CD4-positive, CD25-positive, alpha-beta regulatory T cell (primary cell): ENCODE measurements around the gene ZNF599. TPM values are rescaled to one million over a fixed set of nuclear protein-coding genes. Genes with fewer than 3 reads are reported as not detected.

Source experiments
- ATAC-seq, 2 donors: fragments of 150-1000 bp; cut with Tn5 transposase; one replicate each; pipeline ENCODE4 v1.10.0; 2021; ENCODE audit warnings: low read depth in 2 of 2, moderate number of reproducible peaks in 2 of 2, moderate library complexity in 1 of 2
- DNase-seq, 3 donors: peaks; one replicate each; pipeline versions ENCODE4 v3.0.0 to v3.0.0-alpha.2; 2012 to 2022; ENCODE audit warnings: mixed read lengths in 1 of 3
- H3K27ac ChIP-seq: one replicate; pipeline ENCODE4 v1.7.0; 2013; ENCODE audit warnings: mild to moderate bottlenecking, low read length; ENCODE audit not compliant: insufficient read depth, poor library complexity, severe bottlenecking
- H3K27me3 ChIP-seq: one replicate; pipeline ENCODE4 v1.7.0; 2013; ENCODE audit warnings: low read length; ENCODE audit not compliant: control insufficient read depth, insufficient read depth
- H3K36me3 ChIP-seq: one replicate; pipeline ENCODE4 v1.7.0; 2013; ENCODE audit warnings: mild to moderate bottlenecking, low read length, moderate library complexity; ENCODE audit not compliant: control insufficient read depth, insufficient read depth
- H3K4me1 ChIP-seq: 2 replicates; pipeline ENCODE4 v1.7.0; 2013; ENCODE audit warnings: mild to moderate bottlenecking, low read length; ENCODE audit not compliant: insufficient read depth, control insufficient read depth, poor library complexity, severe bottlenecking
- H3K4me3 ChIP-seq: one replicate; pipeline ENCODE4 v1.7.0; 2013; ENCODE audit warnings: low read depth, mild to moderate bottlenecking, low read length, moderate library complexity
- H3K9me3 ChIP-seq, 2 experiments: 1 replicate in 1 of 2; 2 replicates in 1 of 2; pipeline ENCODE4 v1.7.0; 2013; ENCODE audit warnings: low read length in 2 of 2, mild to moderate bottlenecking in 1 of 2, moderate library complexity in 1 of 2; ENCODE audit not compliant: control insufficient read depth in 2 of 2
- H3K27ac Mint-ChIP-seq, 3 donors: one replicate each; pipeline ENCODE4 v1.8.0; 2020 to 2022; ENCODE audit warnings: mild to moderate bottlenecking in 3 of 3, mixed read lengths in 3 of 3, moderate library complexity in 2 of 3
- H3K27me3 Mint-ChIP-seq: one replicate; pipeline ENCODE4 v1.8.0; 2022; ENCODE audit warnings: mild to moderate bottlenecking, mixed read lengths
- H3K36me3 Mint-ChIP-seq: one replicate; pipeline ENCODE4 v1.8.0; 2020; ENCODE audit warnings: mixed read lengths
- H3K4me1 Mint-ChIP-seq, 4 donors: one replicate each; pipeline ENCODE4 v1.8.0; 2020 to 2022; ENCODE audit warnings: mixed read lengths in 4 of 4, mild to moderate bottlenecking in 1 of 4
- H3K4me3 Mint-ChIP-seq, 4 donors: one replicate each; pipeline ENCODE4 v1.8.0; 2020 to 2022; ENCODE audit warnings: mild to moderate bottlenecking in 4 of 4, mixed read lengths in 4 of 4, moderate library complexity in 3 of 4
- H3K9me3 Mint-ChIP-seq, 7 donors: one replicate each; pipeline ENCODE4 v1.8.0; 2020 to 2022; ENCODE audit warnings: mixed read lengths in 7 of 7, mild to moderate bottlenecking in 3 of 7, moderate library complexity in 2 of 7
- polyA plus RNA-seq, 4 donors: library from polyadenylated mRNA; unstranded; fragments of 300-500 nt; fragmentation: Illumina TruSeq; gene quantifications; one replicate each; pipeline ENCODE4 v1.2.3, GENCODE V29; 2021
- total RNA-seq: library from RNA; stranded (reverse); gene quantifications from one replicate; pipeline ENCODE4 v1.2.3, GENCODE V29; 2022

The ZNF599 gene
- total and polyA plus RNA-seq, 5 donors from 2014 or later = 4.6 to 8.3 (median 6.0) TPM

GRCh38 chr19:34774857-34775256 is 1.8 kb upstream of the ZNF599 start:
- peaks cover 12% of the 10 kb centered on the region for H3K4me1 ChIP-seq

GRCh38 chr19:34773555-34773864 is 495 bp upstream of the ZNF599 start:
- Mint-ChIP-seq H3K4me1 (peaks cover 11 to 19% (median 17%) of the 10 kb centered on the region in 4 donors), H3K9me3 (peaks cover 0 to 6% (median 2%) of the 10 kb centered on the region in 7 donors), H3K27ac (peak overlapping the region in 1 of 3 donors; percentile 92), H3K36me3 (peaks cover 11% of the 10 kb centered on the region), H3K27me3 (peaks cover 4% of the 10 kb centered on the region), H3K4me3 (peak overlapping the region; percentile 88 to 97 (median 96))
- Histone ChIP-seq H3K4me3 (peak overlapping the region; percentile 72), H3K9me3 (no peaks in the 10 kb centered on the region), H3K4me1 (peaks cover 12% of the 10 kb centered on the region), H3K27ac (peak overlapping the region; percentile 71), H3K27me3 (no peaks in the 10 kb centered on the region), H3K36me3 (peaks cover 3% of the 10 kb centered on the region)
- ATAC-seq = no peak
- DNase-seq = no peak

More at GRCh38 chr19:34774857-34775256, 1.8 kb upstream of the ZNF599 start:
- Mint-ChIP-seq H3K9me3 (peaks cover 0 to 6% (median 2%) of the 10 kb centered on the region in 7 donors), H3K36me3 (peaks cover 7% of the 10 kb centered on the region), H3K4me1 (peaks cover 11 to 19% (median 17%) of the 10 kb centered on the region in 4 donors), H3K4me3 (peak overlapping the region in 1 of 4 donors; percentile 62), H3K27me3 (peaks cover 7% of the 10 kb centered on the region), H3K27ac (no peak overlapping the region)
- no peaks in the 10 kb centered on the region for H3K36me3 ChIP-seq
- H3K4me3 ChIP-seq = no peak overlapping the region
- no peaks in the 10 kb centered on the region for H3K9me3 ChIP-seq
- no peaks in the 10 kb centered on the region for H3K27me3 ChIP-seq
- H3K27ac ChIP-seq = no peak overlapping the region
- DNase-seq = no peak
- ATAC-seq = no peak

GRCh38 chr19:34767951-34768350 is 5.1 kb downstream of the ZNF599 start:
- peaks cover 53% of the 10 kb centered on the region for H3K36me3 Mint-ChIP-seq
- peaks cover 11 to 15% (median 12%) of the 10 kb centered on the region in 4 donors for H3K4me1 Mint-ChIP-seq
- ATAC-seq (no peak), DNase-seq (no peak)
- peak overlapping the region in 2 of 4 donors; percentile 39 to 66 for H3K4me3 Mint-ChIP-seq
- Histone ChIP-seq H3K27me3 (no peaks in the 10 kb centered on the region), H3K4me3 (no peak overlapping the region), H3K36me3 (peaks cover 45% of the 10 kb centered on the region), H3K4me1 (peaks cover 10% of the 10 kb centered on the region), H3K27ac (no peak overlapping the region), H3K9me3 (peaks cover 14 to 24% of the 10 kb centered on the region in 2 experiments)
- peaks cover 4 to 28% (median 7%) of the 10 kb centered on the region in 7 donors for H3K9me3 Mint-ChIP-seq
- H3K27me3 Mint-ChIP-seq = no peaks in the 10 kb centered on the region
- H3K27ac Mint-ChIP-seq = no peak overlapping the region

GRCh38 chr19:34766386-34766785 is 6.6 kb downstream of the ZNF599 start:
- Histone ChIP-seq H3K27ac (no peak overlapping the region), H3K9me3 (peaks cover 30 to 38% of the 10 kb centered on the region in 2 experiments), H3K4me1 (no peaks in the 10 kb centered on the region), H3K27me3 (no peaks in the 10 kb centered on the region), H3K4me3 (no peak overlapping the region), H3K36me3 (peaks cover 51% of the 10 kb centered on the region)
- H3K4me3 Mint-ChIP-seq = no peak overlapping the region
- no peaks in the 10 kb centered on the region for H3K27me3 Mint-ChIP-seq
- peaks cover 65% of the 10 kb centered on the region for H3K36me3 Mint-ChIP-seq
- H3K4me1 Mint-ChIP-seq = peaks cover 0 to 3% (median 2%) of the 10 kb centered on the region in 4 donors
- peaks cover 5 to 41% (median 12%) of the 10 kb centered on the region in 7 donors for H3K9me3 Mint-ChIP-seq
- ATAC-seq (no peak), DNase-seq (no peak)
- no peak overlapping the region for H3K27ac Mint-ChIP-seq

GRCh38 chr19:34759218-34759917 is 13.6 kb downstream of the ZNF599 start:
- ATAC-seq = no peak
- no peaks in the 10 kb centered on the region for H3K27me3 Mint-ChIP-seq
- peak overlapping the region in 1 of 4 donors; percentile 2 for H3K4me3 Mint-ChIP-seq
- H3K4me3 ChIP-seq = peak overlapping the region; percentile 3
- no peaks in the 10 kb centered on the region for H3K4me1 ChIP-seq
- H3K27me3 ChIP-seq = no peaks in the 10 kb centered on the region
- H3K27ac Mint-ChIP-seq = no peak overlapping the region
- H3K9me3 Mint-ChIP-seq = peaks cover 4 to 80% (median 29%) of the 10 kb centered on the region in 7 donors
- DNase-seq = no peak
- H3K36me3 Mint-ChIP-seq = peaks cover 40% of the 10 kb centered on the region
- H3K27ac ChIP-seq = no peak overlapping the region
- peaks cover 88 to 97% of the 10 kb centered on the region in 2 experiments for H3K9me3 ChIP-seq
- no peaks in the 10 kb centered on the region for H3K4me1 Mint-ChIP-seq
- H3K36me3 ChIP-seq = peaks cover 16% of the 10 kb centered on the region

GRCh38 chr19:34757441-34757840 is 15.6 kb downstream of the ZNF599 start:
- Mint-ChIP-seq H3K27me3 (no peaks in the 10 kb centered on the region), H3K4me1 (no peaks in the 10 kb centered on the region), H3K36me3 (peaks cover 31% of the 10 kb centered on the region), H3K27ac (no peak overlapping the region), H3K4me3 (no peak overlapping the region), H3K9me3 (peaks cover 4 to 82% (median 31%) of the 10 kb centered on the region in 7 donors)
- no peak overlapping the region for H3K27ac ChIP-seq
- ATAC-seq (no peak), DNase-seq (no peak)
- H3K4me1 ChIP-seq = no peaks in the 10 kb centered on the region
- no peak overlapping the region for H3K4me3 ChIP-seq
- peaks cover 7% of the 10 kb centered on the region for H3K36me3 ChIP-seq
- peaks cover 87 to 97% of the 10 kb centered on the region in 2 experiments for H3K9me3 ChIP-seq
- no peaks in the 10 kb centered on the region for H3K27me3 ChIP-seq

- Histone ChIP-seq H3K4me3 (no peak overlapping the region), H3K36me3 (peaks cover 8% of the 10 kb centered on the region), H3K27ac (no peak overlapping the region), H3K9me3 (peaks cover 65 to 80% of the 10 kb centered on the region in 2 experiments), H3K27me3 (no peaks in the 10 kb centered on the region), H3K4me1 (no peaks in the 10 kb centered on the region)
- Mint-ChIP-seq H3K27ac (no peak overlapping the region), H3K4me1 (peaks cover 0 to 3% (median 0%) of the 10 kb centered on the region in 4 donors), H3K9me3 (peaks cover 2 to 86% (median 28%) of the 10 kb centered on the region in 7 donors), H3K4me3 (no peak overlapping the region), H3K36me3 (peaks cover 36% of the 10 kb centered on the region), H3K27me3 (peaks cover 2% of the 10 kb centered on the region)
- no peak for DNase-seq
- ATAC-seq = no peak
These were observed 27.9 kb downstream of the ZNF599 start for GRCh38 chr19:34744896-34745690.
